H1 (cell line): ENCODE results near the gene GALNT6. TPM values are rescaled to one million over a fixed set of nuclear protein-coding genes. Genes with fewer than 3 reads are reported as not detected.
A peak's percentile ranks its signal among the peaks of the same experiment; 100 is the strongest.

Experiments used
- CTCF ChIA-PET: fragments of 300-600 bp; sonication (Branson Sonifier 250); formaldehyde crosslinking; loops from one replicate; lab custom pipeline; 2021; ENCODE audit not compliant: partially characterized antibody; lab: Charles Lee
- POLR2A ChIA-PET: fragments of 300-600 bp; sonication (Branson Sonifier 250); formaldehyde crosslinking; loops from one replicate; lab custom pipeline; 2021; ENCODE audit warnings: inconsistent platforms; ENCODE audit not compliant: partially characterized antibody; lab: Charles Lee
- DNase-seq, 2 experiments: peaks; one replicate each; pipeline versions ENCODE4 v3.0.0 to v3.0.0-alpha.2; 2010 to 2022; ENCODE audit warnings: low spot score in 2 of 2, low read depth in 1 of 2, mixed read lengths in 1 of 2
- FAIRE-seq: peaks from 2 replicates; lab custom pipeline; 2011; peaks lifted over from hg19 to GRCh38; lab: Jason Lieb, UNC
- H2AFZ ChIP-seq: 2 replicates; pipeline ENCODE4 v1.8.1; 2012; ENCODE audit warnings: low read length, inconsistent platforms
- H2AK5ac ChIP-seq: 2 replicates; pipeline ENCODE4 v1.6.1; 2013; ENCODE audit warnings: low read depth, low read length
- H2BK120ac ChIP-seq: replicated peaks from 2 replicates; pipeline ENCODE3; 2013; ENCODE audit warnings: low read depth, low read length, inconsistent platforms
- H2BK12ac ChIP-seq: 2 replicates; pipeline ENCODE4 v1.6.1; 2013; ENCODE audit warnings: low read depth, low read length
- H2BK15ac ChIP-seq: 2 replicates; pipeline ENCODE4 v1.6.1; 2013; ENCODE audit warnings: low read length
- H2BK20ac ChIP-seq: 2 replicates; pipeline ENCODE4 v1.6.1; 2013; ENCODE audit warnings: low read length
- H2BK5ac ChIP-seq: 2 replicates; pipeline ENCODE4 v1.6.1; 2013; ENCODE audit warnings: low read depth, low read length
- H3K14ac ChIP-seq: 2 replicates; pipeline ENCODE4 v1.6.1; 2013; ENCODE audit warnings: inconsistent platforms; ENCODE audit not compliant: insufficient read length
- H3K18ac ChIP-seq: 2 replicates; pipeline ENCODE4 v1.6.1; 2013; ENCODE audit warnings: low read length; ENCODE audit errors: extremely low read depth
- H3K23ac ChIP-seq: 2 replicates; pipeline ENCODE4 v1.6.1; 2013; ENCODE audit warnings: inconsistent platforms; ENCODE audit not compliant: insufficient read length
- H3K23me2 ChIP-seq: 2 replicates; pipeline ENCODE4 v1.6.1; 2013; ENCODE audit warnings: low read depth, low read length
- H3K27ac ChIP-seq: 2 replicates; pipeline ENCODE4 v1.6.1; 2011; ENCODE audit warnings: low read depth, low read length, inconsistent platforms
- H3K27me3 ChIP-seq, 4 experiments: replicated peaks in 1 of 4; 1 replicate in 1 of 4; 2 replicates in 3 of 4; pipeline versions ENCODE4 v1.6.1 to v1.8.1; 2011 to 2013; ENCODE audit warnings: low read length in 3 of 4, mild to moderate bottlenecking in 3 of 4, inconsistent platforms in 2 of 4, mixed read lengths in 2 of 4, moderate library complexity in 1 of 4; ENCODE audit not compliant: control insufficient read depth in 3 of 4, insufficient read depth in 3 of 4; ENCODE audit errors: extremely low read depth in 1 of 4
- H3K36me3 ChIP-seq, 4 experiments: 2 replicates each; pipeline versions ENCODE4 v1.6.1 to v1.8.1; 2011 to 2013; ENCODE audit warnings: mild to moderate bottlenecking in 4 of 4, low read length in 3 of 4, moderate library complexity in 2 of 4, control low read depth in 1 of 4, inconsistent platforms in 1 of 4; ENCODE audit not compliant: insufficient read depth in 4 of 4, control insufficient read depth in 2 of 4
- H3K4ac ChIP-seq: replicated peaks from 2 replicates; pipeline ENCODE3; 2013; ENCODE audit warnings: low read length, low read depth, mixed read lengths, inconsistent platforms; ENCODE audit not compliant: insufficient read length
- H3K4me1 ChIP-seq, 4 experiments: replicated peaks in 1 of 4; 1 replicate in 1 of 4; 2 replicates in 3 of 4; pipeline versions ENCODE4 v1.6.1 to v1.8.1; 2011 to 2013; ENCODE audit warnings: low read length in 3 of 4, inconsistent platforms in 2 of 4, mixed read lengths in 1 of 4; ENCODE audit not compliant: insufficient read depth in 4 of 4, control insufficient read depth in 3 of 4
- H3K4me2 ChIP-seq, 2 experiments: 2 replicates each; pipeline versions ENCODE4 v1.6.1 to v1.8.1; 2011 to 2013; ENCODE audit warnings: low read depth in 2 of 2, low read length in 2 of 2, control low read depth in 1 of 2, inconsistent platforms in 1 of 2, mild to moderate bottlenecking in 1 of 2; ENCODE audit not compliant: insufficient read depth in 1 of 2
- H3K4me3 ChIP-seq, 4 experiments: fragments of 200-600, 300-600 bp in 1 of 4; sonication (generic), shearing (Covaris generic), sonication (Bioruptor Twin) in 1 of 4; 2 replicates each; pipeline versions ENCODE4 v1.5.1 to v1.8.1; 2011 to 2016; ENCODE audit warnings: low read length in 4 of 4, low read depth in 3 of 4, control low read depth in 2 of 4, inconsistent platforms in 2 of 4, mild to moderate bottlenecking in 2 of 4, mixed read lengths in 1 of 4, moderate library complexity in 1 of 4; ENCODE audit not compliant: insufficient read depth in 2 of 4; ENCODE audit errors: extremely low read depth in 1 of 4
- H3K56ac ChIP-seq: replicated peaks from 2 replicates; pipeline ENCODE3; 2013; ENCODE audit warnings: low read depth, mild to moderate bottlenecking, mixed read lengths, low read length, inconsistent platforms; ENCODE audit not compliant: insufficient read length
- H3K79me1 ChIP-seq: 2 replicates; pipeline ENCODE4 v1.6.1; 2013; ENCODE audit warnings: low read depth, low read length, control low read depth
- H3K79me2 ChIP-seq, 2 experiments: 2 replicates each; pipeline versions ENCODE4 v1.6.1 to v1.8.1; 2012 to 2013; ENCODE audit warnings: low read length in 2 of 2, mild to moderate bottlenecking in 2 of 2, inconsistent platforms in 1 of 2; ENCODE audit not compliant: insufficient read depth in 2 of 2, control insufficient read depth in 1 of 2
- H3K9ac ChIP-seq, 4 experiments: replicated peaks in 1 of 4; 1 replicate in 1 of 4; 2 replicates in 3 of 4; pipeline versions ENCODE4 v1.6.1 to v1.8.1; 2011 to 2013; ENCODE audit warnings: low read depth in 3 of 4, low read length in 3 of 4, control low read depth in 2 of 4, mild to moderate bottlenecking in 2 of 4, moderate library complexity in 2 of 4, inconsistent platforms in 1 of 4; ENCODE audit errors: extremely low read depth in 1 of 4
- H3K9me3 ChIP-seq, 2 experiments: 2 replicates each; pipeline versions ENCODE4 v1.6.1 to v1.8.1; 2012 to 2013; ENCODE audit warnings: mild to moderate bottlenecking in 2 of 2, moderate library complexity in 2 of 2, control low read depth in 1 of 2, inconsistent platforms in 1 of 2, low read depth in 1 of 2, low read length in 1 of 2, mixed read lengths in 1 of 2; ENCODE audit not compliant: insufficient read depth in 2 of 2
- H4K20me1 ChIP-seq, 2 experiments: replicated peaks in 1 of 2; 2 replicates each; pipeline versions ENCODE3 to v1.8.1; 2011 to 2013; ENCODE audit warnings: inconsistent platforms in 2 of 2, low read length in 2 of 2, mild to moderate bottlenecking in 1 of 2; ENCODE audit not compliant: insufficient read depth in 2 of 2, control insufficient read depth in 1 of 2
- H4K5ac ChIP-seq: 2 replicates; pipeline ENCODE4 v1.6.1; 2013; ENCODE audit warnings: low read length, low read depth, mixed read lengths, inconsistent platforms; ENCODE audit not compliant: insufficient read length
- H4K8ac ChIP-seq: 2 replicates; pipeline ENCODE4 v1.8.0; 2013; ENCODE audit warnings: mild to moderate bottlenecking, moderate library complexity, low read length, inconsistent platforms; ENCODE audit not compliant: insufficient read depth; ENCODE audit errors: extremely low read depth
- H4K91ac ChIP-seq: replicated peaks from 2 replicates; pipeline ENCODE3; 2013; ENCODE audit warnings: low read length, mixed read lengths, inconsistent platforms; ENCODE audit not compliant: insufficient read length
- BRCA1 ChIP-seq: IDR thresholded peaks from 2 replicates; pipeline ENCODE4 v1.6.1; 2012; ENCODE audit warnings: low read depth, low read length, improper control_type of control experiment
- CHD1 ChIP-seq: IDR thresholded peaks from 2 replicates; pipeline ENCODE4 v1.6.1; 2012; ENCODE audit warnings: low read depth, low read length, improper control_type of control experiment
- SP4 ChIP-seq: IDR thresholded peaks from 2 replicates; pipeline ENCODE4 v1.6.1; 2012; ENCODE audit warnings: low read length, inconsistent platforms
- TBP ChIP-seq: IDR thresholded peaks from 2 replicates; pipeline ENCODE4 v1.6.1; 2011; ENCODE audit warnings: low read depth, low read length, improper control_type of control experiment
- YY1 ChIP-seq: IDR thresholded peaks from 2 replicates; pipeline ENCODE4 v1.6.1; 2011; ENCODE audit warnings: low read depth, mild to moderate bottlenecking, low read length
- WGBS, 2 experiments: shearing (Covaris generic) in 1 of 2; methylation state at CpG; one replicate each; pipeline versions ENCODE4 v1.1.6 to v1.1.7; 2013 to 2015; ENCODE audit warnings: low lambda C conversion rate in 2 of 2, mixed read lengths in 2 of 2, inconsistent platforms in 1 of 2, low coverage in 1 of 2, missing lambda C conversion rate in 1 of 2; ENCODE audit not compliant: insufficient replicate concordance in 2 of 2, insufficient coverage in 1 of 2, insufficient read length in 1 of 2; ENCODE audit errors: extremely low coverage in 1 of 2, missing lambda C conversion rate in 1 of 2; 5-methylcytosine and 5-hydroxymethylcytosine counted together
- polyA plus RNA-seq, 7 experiments: library from polyadenylated mRNA; depleted of rRNA in 3 of 7; stranded (reverse) in 5 of 7; unstranded in 2 of 7; fragments of >200 nt in 5 of 7; fragments of 200-250 nt in 2 of 7; gene quantifications; 1 replicate in 5 of 7; 2 replicates in 1 of 7; 4 replicates in 1 of 7; pipeline versions ENCODE4 v1.2.1 to v1.2.3, GENCODE V29; 2011 to 2013; ENCODE audit warnings: missing spikeins in 2 of 7, mixed read lengths in 2 of 7
- total RNA-seq: library from RNA; stranded (reverse); fragmentation: NEBNext Ultra II Directional; extraction: Animal tissue kit (Norgen Biotek cat#: 25700); gene quantifications from 2 replicates; pipeline ENCODE4 v1.2.1, GENCODE V29; 2021

The GALNT6 gene
- total and polyA plus RNA-seq, 2 of the 8 experiments (the other 6 are each of a cell fraction or from before 2014, with no cell fraction given) = 5.8 to 10.7 TPM

DNA sequence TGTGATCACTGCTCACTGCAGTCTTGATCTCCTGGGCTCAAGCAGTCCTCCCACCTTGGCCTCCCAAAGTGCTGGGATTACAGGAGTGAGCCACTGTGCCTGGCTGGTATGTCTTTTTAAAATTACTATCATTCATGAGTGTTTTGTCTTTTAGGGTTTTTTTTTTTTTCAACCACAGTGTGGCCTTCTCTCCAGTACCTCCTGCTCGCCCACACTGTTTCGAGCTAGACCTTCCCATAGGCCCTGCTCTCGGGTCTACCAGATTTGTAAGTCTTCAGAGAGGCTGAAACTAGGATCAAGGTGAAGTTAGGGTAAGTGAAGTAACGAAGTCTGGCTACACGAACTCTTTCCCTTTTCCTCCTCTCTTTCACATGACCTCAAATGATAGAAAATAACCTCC is 68.8 kb downstream of the GALNT6 start:
- peak overlapping the region; percentile 58; the same call in 1 of the 2 replicates for H2AFZ ChIP-seq
- POLR2A ChIA-PET = interaction anchor here (0.8 to 1.0 kb wide), 2 partner anchors 35 to 69 kb away, joined by 3 read pairs; partner anchors contain the start of gene GALNT6
- WGBS, 2 experiments = 82% methylated on average over 5 of the region's 5 CpGs; no CpG with 5 or more reads in 1 of the 2 experiments

More for the DNA sequence above, 68.8 kb downstream of the GALNT6 start:
- no peak overlapping the region for H3K27ac ChIP-seq
- H4K91ac ChIP-seq = no peak overlapping the region
- H3K56ac ChIP-seq = no peak overlapping the region
- no peak overlapping the region for H2AK5ac ChIP-seq
- H3K4me3 ChIP-seq = no peak overlapping the region
- H2BK120ac ChIP-seq = no peak overlapping the region
- H3K23ac ChIP-seq = no peak overlapping the region
- H3K9me3 ChIP-seq = no peaks in the 10 kb centered on the region
- no peak overlapping the region for H3K14ac ChIP-seq
- no peak overlapping the region for H3K9ac ChIP-seq
- no peaks in the 10 kb centered on the region for H3K79me1 ChIP-seq
- H4K20me1 ChIP-seq = no peaks in the 10 kb centered on the region
- no peak overlapping the region for H3K18ac ChIP-seq
- no peak overlapping the region for H3K4ac ChIP-seq
- no peak overlapping the region; the same call in 1 of the 2 replicates for H2BK12ac ChIP-seq
- no peak overlapping the region for H4K8ac ChIP-seq
- H2BK5ac ChIP-seq = no peak overlapping the region
- H3K79me2 ChIP-seq = no peaks in the 10 kb centered on the region
- no peak for DNase-seq
- H2BK20ac ChIP-seq = no peak overlapping the region
- CTCF ChIA-PET = interaction anchor here (0.8 to 7.0 kb wide), 6 partner anchors 15 to 53 kb away, joined by 3 to 45 read pairs (median 4); no protein-coding TSS in a partner anchor
- no peak overlapping the region for H2BK15ac ChIP-seq
- no peak for FAIRE-seq
- H3K4me2 ChIP-seq = no peak overlapping the region
- H3K36me3 ChIP-seq = no peaks in the 10 kb centered on the region
- H4K5ac ChIP-seq = no peak overlapping the region
- H3K23me2 ChIP-seq = no peaks in the 10 kb centered on the region
- H3K27me3 ChIP-seq = no peaks in the 10 kb centered on the region; a peak in 1 of 7 replicates
- TF ChIP-seq SP4 = no peak
- TF ChIP-seq BRCA1 = no peak
- TF ChIP-seq CHD1 = no peak
- TF ChIP-seq YY1 = no peak
- TF ChIP-seq TBP = no peak
- peaks cover 2 to 16% (median 7%) of the 10 kb centered on the region in 4 experiments; a peak in 6 of 7 replicates for H3K4me1 ChIP-seq
